Panc1 (cell line): ENCODE measurements around the gene CINP. TPM values are rescaled to one million over a fixed set of nuclear protein-coding genes. Genes with fewer than 3 reads are reported as not detected.
A peak's percentile ranks its signal among the peaks of the same experiment; 100 is the strongest.

Source experiments
- ATAC-seq: fragments of 200-7000 bp; cut with Tn5 transposase; 2 replicates; pipeline ENCODE4 v1.9.1; 2020; ENCODE audit warnings: mild to moderate bottlenecking, moderate library complexity
- BruUV-seq: library from RNA; stranded (reverse); fragments of 400-500 nt; replicated peaks from 2 replicates; lab custom pipeline; 2021; lab: Mats Ljungman, UMichigan
- CTCF ChIA-PET: fragments of 300-600 bp; sonication (Branson Sonifier 250); formaldehyde crosslinking; loops from one replicate; lab custom pipeline; 2022; ENCODE audit warnings: antibody characterized with exemption; lab: Charles Lee
- POLR2A ChIA-PET: fragments of 300-600 bp; sonication (Branson Sonifier 250); formaldehyde crosslinking; loops from one replicate; lab custom pipeline; 2022; ENCODE audit warnings: antibody characterized with exemption; lab: Charles Lee
- DNase-seq: peaks from one replicate; pipeline ENCODE4 v3.0.0-alpha.2; 2010; ENCODE audit warnings: low read depth, low spot score
- H3K27ac ChIP-seq: 2 replicates; pipeline ENCODE4 v1.5.1; 2011; ENCODE audit warnings: mild to moderate bottlenecking, low read length, inconsistent platforms
- H3K27me3 ChIP-seq: fragments of 200-500 bp; sonication (Bioruptor generic); 2 replicates; pipeline ENCODE4 v1.6.0; 2014; ENCODE audit warnings: low read length, inconsistent platforms; ENCODE audit not compliant: control insufficient read depth, insufficient read depth
- H3K36me3 ChIP-seq: fragments of 200-500 bp; sonication (Bioruptor generic); 2 replicates; pipeline ENCODE4 v1.5.1; 2014; ENCODE audit warnings: inconsistent platforms, mild to moderate bottlenecking, low read length, moderate library complexity; ENCODE audit not compliant: control insufficient read depth, insufficient read depth
- H3K4me1 ChIP-seq: 2 replicates; pipeline ENCODE4 v1.5.1; 2011; ENCODE audit warnings: inconsistent platforms, mild to moderate bottlenecking, low read length, moderate library complexity; ENCODE audit not compliant: control insufficient read depth, insufficient read depth
- H3K4me3 ChIP-seq, 2 experiments: 2 replicates each; pipeline ENCODE4 v1.5.1; 2011 to 2012; ENCODE audit warnings: low read depth in 2 of 2, low read length in 2 of 2, mild to moderate bottlenecking in 2 of 2, inconsistent platforms in 1 of 2, moderate library complexity in 1 of 2
- H3K9me3 ChIP-seq: fragments of 200-500 bp; sonication (Bioruptor generic); 2 replicates; pipeline ENCODE4 v1.5.1; 2014; ENCODE audit warnings: low read depth, mild to moderate bottlenecking, inconsistent platforms, low read length, moderate library complexity; ENCODE audit not compliant: control insufficient read depth, insufficient read depth
- CTCF ChIP-seq: fragments of 450-650 bp; IDR thresholded peaks from 2 replicates; pipeline ENCODE4 v1.5.1; 2017; ENCODE audit warnings: mild to moderate bottlenecking
- POLR2AphosphoS5 ChIP-seq: IDR thresholded peaks from 2 replicates; pipeline ENCODE4 v1.6.1; 2012; ENCODE audit warnings: mild to moderate bottlenecking, low read depth, low read length, moderate library complexity
- REST ChIP-seq, 2 experiments: IDR thresholded peaks; 2 replicates each; pipeline ENCODE4 v1.6.1; 2011 to 2012; ENCODE audit warnings: low read depth in 2 of 2, control low read depth in 1 of 2, low read length in 1 of 2, mild to moderate bottlenecking in 1 of 2, moderate library complexity in 1 of 2; ENCODE audit not compliant: insufficient read depth in 1 of 2
- SIN3A ChIP-seq: IDR thresholded peaks from 2 replicates; pipeline ENCODE4 v1.6.1; 2012; ENCODE audit warnings: low read depth, mild to moderate bottlenecking, low read length, moderate library complexity, borderline replicate concordance; ENCODE audit not compliant: insufficient read depth
- TCF7L2 ChIP-seq: IDR thresholded peaks from 2 replicates; pipeline ENCODE4 v1.6.1; 2011; ENCODE audit warnings: mild to moderate bottlenecking, low read depth, low read length, inconsistent platforms
- in situ Hi-C: cut with HindIII; loops from 2 replicates; pipeline ENCODE4 v1.10.0; 2016; ENCODE audit warnings: low sequenced_read_pairs, low pct_unique_long_range_greater_than_20kb
- intact Hi-C: fragments of 100-400 bp; cut with micrococcal nuclease; formaldehyde crosslinking; loops from one replicate; pipeline ENCODE4 v1.10.0; 2022; ENCODE audit not compliant: unreplicated experiment
- total RNA-seq: library from RNA; stranded (reverse); gene quantifications from one replicate; pipeline ENCODE4 v1.2.1, GENCODE V29; 2021; ENCODE audit not compliant: unreplicated experiment

Gene CINP
- total RNA-seq, 1 experiment from 2014 or later: 28.3 TPM

GRCh38 chr14:102344485-102344884 is 18.2 kb downstream of the CINP start:
- ChIA-PET CTCF (no interaction called here), POLR2A (no interaction called here)
- DNase-seq (no peak), ATAC-seq (no peak)
- TF ChIP-seq CTCF (no peak), REST (IDR thresholded peaks at IDR 0.05; ENCODE audit: insufficient read depth in 1 of 2, low read depth in 2 of 2, low read length in 1 of 2) (no peak), SIN3A (no peak), TCF7L2 (no peak), POLR2AphosphoS5 (no peak)
- no peaks in the 10 kb centered on the region for H3K4me1 ChIP-seq
- no peak overlapping the region for H3K4me3 ChIP-seq
- H3K27me3 ChIP-seq: no peaks in the 10 kb centered on the region
- H3K36me3 ChIP-seq: no peaks in the 10 kb centered on the region; the same call in 1 of the 2 replicates
- BruUV-seq: no TSS peak
- no peaks in the 10 kb centered on the region for H3K9me3 ChIP-seq
- in situ Hi-C loops (no loop called here), intact Hi-C loops (no loop called here)
- no peak overlapping the region for H3K27ac ChIP-seq

- BruUV-seq: TSS peak; percentile 55
- no peak for TF ChIP-seq SIN3A
- TF ChIP-seq TCF7L2: no peak
- no peak for TF ChIP-seq POLR2AphosphoS5
- no peak for TF ChIP-seq REST (IDR thresholded peaks at IDR 0.05; ENCODE audit: insufficient read depth in 1 of 2, low read depth in 2 of 2, low read length in 1 of 2)
- no peak for TF ChIP-seq CTCF
- Histone ChIP-seq H3K4me3 (no peak overlapping the region), H3K4me1 (no peaks in the 10 kb centered on the region), H3K27ac (no peak overlapping the region), H3K27me3 (no peaks in the 10 kb centered on the region), H3K9me3 (no peaks in the 10 kb centered on the region), H3K36me3 (no peaks in the 10 kb centered on the region; the same call in 1 of the 2 replicates)
- ChIA-PET POLR2A (no interaction called here), CTCF (no interaction called here)
- ATAC-seq (no peak), DNase-seq (no peak)
- in situ Hi-C loops (no loop called here), intact Hi-C loops (no loop called here)
These were observed 18.6 kb downstream of the CINP start for GRCh38 chr14:102344084-102344483.
